Upper lobe of left lung (tissue), 6 donors: Measurements from ENCODE around the gene CORO7. TPM values are rescaled to one million over a fixed set of nuclear protein-coding genes. Genes with fewer than 3 reads are reported as not detected.

Experiments used
- ATAC-seq, 2 donors: fragments of 200-7000 bp; cut with Tn5 transposase; one replicate each; pipeline ENCODE4 v1.9.1; 2022; ENCODE audit warnings: mild to moderate bottlenecking in 2 of 2, moderate library complexity in 2 of 2; ENCODE audit not compliant: low FRiP score in 2 of 2
- DNase-seq, 2 donors: peaks; one replicate each; pipeline ENCODE4 v3.0.0-alpha.2; 2019 to 2020
- H3K27ac ChIP-seq, 4 donors: fragments of 200-600 bp; sonication (generic); one replicate each; pipeline ENCODE4 v1.5.1; 2016 to 2019
- H3K27me3 ChIP-seq, 4 donors: fragments of 200-600 bp; sonication (generic); one replicate each; pipeline ENCODE4 v1.5.1; 2017 to 2019
- H3K36me3 ChIP-seq, 4 donors: fragments of 200-600 bp; sonication (generic); one replicate each; pipeline ENCODE4 v1.5.1; 2016 to 2019
- H3K4me1 ChIP-seq, 4 donors: fragments of 200-600 bp; sonication (generic); one replicate each; pipeline ENCODE4 v1.5.1; 2018 to 2019
- H3K4me3 ChIP-seq, 4 donors: fragments of 200-600 bp; sonication (generic); one replicate each; pipeline ENCODE4 v1.5.1; 2017 to 2019; ENCODE audit warnings: mild to moderate bottlenecking in 2 of 4, moderate library complexity in 1 of 4
- H3K9me3 ChIP-seq, 4 donors: fragments of 200-600 bp; sonication (generic); one replicate each; pipeline ENCODE4 v1.5.1; 2018 to 2019
- CTCF ChIP-seq, 6 experiments: fragments of 450-650 bp in 4 of 6; fragments of 200-600 bp in 2 of 6; sonication (generic) in 2 of 6; IDR thresholded peaks; one replicate each; pipeline ENCODE4 v1.5.1; 2016 to 2019; ENCODE audit warnings: antibody characterized with exemption in 6 of 6
- EP300 ChIP-seq, 4 donors: sonication (generic); formaldehyde crosslinking; IDR thresholded peaks; one replicate each; pipeline ENCODE4 v1.5.1; 2017; ENCODE audit warnings: antibody characterized with exemption in 4 of 4, control low read depth in 2 of 4
- POLR2A ChIP-seq, 4 donors: fragments of 450-650 bp; IDR thresholded peaks; one replicate each; pipeline ENCODE4 v1.5.1; 2016 to 2017; ENCODE audit warnings: antibody characterized with exemption in 4 of 4, mild to moderate bottlenecking in 2 of 4
- POLR2AphosphoS5 ChIP-seq, 2 donors: sonication (generic); formaldehyde crosslinking; IDR thresholded peaks; one replicate each; pipeline ENCODE4 v1.5.1; 2017; ENCODE audit warnings: antibody characterized with exemption in 2 of 2
- WGBS, 2 donors: methylation state at CpG; one replicate each; pipeline ENCODE4 v1.1.5; 2017 to 2018; 5-methylcytosine and 5-hydroxymethylcytosine counted together
- total RNA-seq, 6 donors: library from RNA; depleted of rRNA in 4 of 6; stranded (reverse); fragments of >200 nt in 4 of 6; gene quantifications; one replicate each; pipeline versions ENCODE4 v1.1.0 to v1.2.1, GENCODE V29; 2016 to 2021
- donor health status: DM: no; HTN: no; CAD: no; lungs with moderate emphysema.
- donor health status: DM: no; HTN: yes; CAD: no; lungs with severe emphysema.

CORO7 gene
- total RNA-seq, 6 donors from 2014 or later: 42.9 to 235 (median 69.0) TPM

- 92 to 95% methylated on average over 2 to 8 of the region's 8 CpGs for WGBS, 2 donors
- peaks cover 20 to 47% (median 29%) of the 10 kb centered on the region in 4 donors for H3K4me1 ChIP-seq
- H3K27ac ChIP-seq: peak overlapping the region in 1 of 4 donors; percentile 40
- no peaks in the 10 kb centered on the region for H3K9me3 ChIP-seq
- DNase-seq: no peak
- no peaks in the 10 kb centered on the region for H3K27me3 ChIP-seq
- no peak overlapping the region for H3K4me3 ChIP-seq
- no peak for ATAC-seq
- H3K36me3 ChIP-seq: peaks cover 9 to 49% (median 35%) of the 10 kb centered on the region in 4 donors
- no peak for TF ChIP-seq CTCF (IDR thresholded peaks at IDR 0.05)
- no peak for TF ChIP-seq POLR2A (IDR thresholded peaks at IDR 0.05)
- TF ChIP-seq EP300 (IDR thresholded peaks at IDR 0.05): no peak
These were observed 4.2 kb downstream of the CORO7 start for GRCh38 chr16:4412159-4412558.

- Histone ChIP-seq H3K4me1 (peaks cover 20 to 42% (median 24%) of the 10 kb centered on the region in 4 donors), H3K36me3 (peaks cover 13 to 54% (median 40%) of the 10 kb centered on the region in 4 donors), H3K4me3 (no peak overlapping the region), H3K27me3 (no peaks in the 10 kb centered on the region), H3K27ac (peak overlapping the region in 2 of 4 donors; percentile 40 to 51), H3K9me3 (no peaks in the 10 kb centered on the region)
- DNase-seq (peak in 1 of 2 donors; percentile 88), ATAC-seq (no peak)
- 82 to 86% methylated on average over 8 to 16 of the region's 16 CpGs for WGBS, 2 donors
- TF ChIP-seq CTCF (IDR thresholded peaks at IDR 0.05) (no peak), POLR2A (IDR thresholded peaks at IDR 0.05) (no peak), POLR2AphosphoS5 (IDR thresholded peaks at IDR 0.05) (no peak), EP300 (IDR thresholded peaks at IDR 0.05) (no peak)
These were observed 4.7 kb downstream of the CORO7 start for GRCh38 chr16:4411684-4412083.

GRCh38 chr16:4410335-4411075, 5.9 kb downstream of the CORO7 start:
- no peak for ATAC-seq
- Histone ChIP-seq H3K4me3 (no peak overlapping the region), H3K36me3 (peaks cover 18 to 66% (median 51%) of the 10 kb centered on the region in 4 donors), H3K27me3 (no peaks in the 10 kb centered on the region), H3K4me1 (peaks cover 20 to 37% (median 23%) of the 10 kb centered on the region in 4 donors), H3K9me3 (no peaks in the 10 kb centered on the region), H3K27ac (peak overlapping the region in 1 of 4 donors; percentile 2)
- no peak for TF ChIP-seq CTCF (IDR thresholded peaks at IDR 0.05)
- TF ChIP-seq POLR2AphosphoS5 (IDR thresholded peaks at IDR 0.05): peak; percentile 29 to 38
- WGBS, 2 donors: 60 to 62% methylated on average over 15 of the region's 15 CpGs
- no peak for DNase-seq

GRCh38 chr16:4409081-4409932, 7.1 kb downstream of the CORO7 start:
- no peaks in the 10 kb centered on the region for H3K9me3 ChIP-seq
- 83 to 90% methylated on average over 9 to 19 of the region's 19 CpGs for WGBS, 2 donors
- H3K27me3 ChIP-seq: no peaks in the 10 kb centered on the region
- no peak overlapping the region for H3K4me3 ChIP-seq
- DNase-seq: no peak
- ATAC-seq: no peak
- H3K4me1 ChIP-seq: peaks cover 9 to 25% (median 11%) of the 10 kb centered on the region in 4 donors
- no peak overlapping the region for H3K27ac ChIP-seq
- TF ChIP-seq POLR2AphosphoS5 (IDR thresholded peaks at IDR 0.05) (no peak), POLR2A (IDR thresholded peaks at IDR 0.05) (no peak), EP300 (IDR thresholded peaks at IDR 0.05) (no peak), CTCF (IDR thresholded peaks at IDR 0.05) (no peak)
- peaks cover 21 to 76% (median 63%) of the 10 kb centered on the region in 4 donors for H3K36me3 ChIP-seq
